RCC 7860 (cell line): Measurements from ENCODE around the gene CDKL5.
"Not testable (repeated sequence)": the region's sequence is repeated elsewhere in the genome, so short reads cannot be mapped to it uniquely, and the experiment has no call there.

ENCODE experiments used
- DNase-seq: peaks from one replicate; pipeline ENCODE4 v3.0.0-alpha.2; 2015; ENCODE audit warnings: low spot score
- FAIRE-seq: peaks from 2 replicates; lab custom pipeline; 2012; peaks lifted over from hg19 to GRCh38; lab: Jason Lieb, UNC

The CDKL5 gene

GRCh38 chrX:18425199-18426003 is at the start of gene CDKL5:
TSS of gene CDKL5 (plus strand) at chrX:18425608. CDS start at chrX:18507097, 81,489 bp downstream.
- FAIRE-seq (peak; percentile 92), DNase-seq (peak; percentile 91)

GRCh38 chrX:18377796-18378195 is 47.6 kb upstream of the CDKL5 start:
- DNase-seq (no peak), FAIRE-seq (no peak)

GRCh38 chrX:18389966-18390365 is 35.4 kb upstream of the CDKL5 start:
- DNase-seq: no peak
- no peak for FAIRE-seq

- FAIRE-seq: peak; percentile 91
- peak; percentile 34 for DNase-seq
Measured at GRCh38 chrX:18390941-18391538, 34.4 kb upstream of the CDKL5 start.

GRCh38 chrX:18394477-18394876 is 30.9 kb upstream of the CDKL5 start:
- peak; percentile 38 for DNase-seq
- no peak for FAIRE-seq

GRCh38 chrX:18401848-18402213 is 23.6 kb upstream of the CDKL5 start:
- FAIRE-seq: no peak
- no peak for DNase-seq

- FAIRE-seq: peak; percentile 72
Measured at GRCh38 chrX:18406531-18407266, 18.7 kb upstream of the CDKL5 start.

GRCh38 chrX:18410038-18410437 is 15.4 kb upstream of the CDKL5 start:
- no peak for FAIRE-seq

More at GRCh38 chrX:18406531-18407266, 18.7 kb upstream of the CDKL5 start:
- peak; percentile 29 for DNase-seq

GRCh38 chrX:18415386-18415785 is 10.0 kb upstream of the CDKL5 start:
- FAIRE-seq (peak; percentile 72), DNase-seq (no peak)

More at GRCh38 chrX:18410038-18410437, 15.4 kb upstream of the CDKL5 start:
- no peak for DNase-seq

GRCh38 chrX:18422325-18422724 is 3.1 kb upstream of the CDKL5 start:
- peak; percentile 95 for FAIRE-seq
- DNase-seq: peak; percentile 84

- FAIRE-seq: no peak
- no peak for DNase-seq
Measured at GRCh38 chrX:18422886-18423285, 2.5 kb upstream of the CDKL5 start.

- peak; percentile 56 for DNase-seq
Measured at GRCh38 chrX:18424482-18425198, 768 bp upstream of the CDKL5 start.

GRCh38 chrX:18426004-18426320 is 554 bp downstream of the CDKL5 start:
- FAIRE-seq: no peak
- no peak for DNase-seq

More at GRCh38 chrX:18424482-18425198, 768 bp upstream of the CDKL5 start:
- peak; percentile 82 for FAIRE-seq

GRCh38 chrX:18428006-18428405 is 2.6 kb downstream of the CDKL5 start:
- no peak for FAIRE-seq
- DNase-seq: no peak

- DNase-seq, FAIRE-seq: not testable (repeated sequence)
Measured at GRCh38 chrX:18433288-18433687, 7.9 kb downstream of the CDKL5 start.

GRCh38 chrX:18434896-18435295 is 9.5 kb downstream of the CDKL5 start:
- DNase-seq (no peak), FAIRE-seq (no peak)

- FAIRE-seq: no peak
- no peak for DNase-seq
Measured at GRCh38 chrX:18436017-18436416, 10.6 kb downstream of the CDKL5 start.

GRCh38 chrX:18440835-18441234 is 15.4 kb downstream of the CDKL5 start:
- no peak for FAIRE-seq
- no peak for DNase-seq

- FAIRE-seq (no peak), DNase-seq (no peak)
Measured at GRCh38 chrX:18441780-18442367, 16.5 kb downstream of the CDKL5 start.

GRCh38 chrX:18448416-18448815 is 23.0 kb downstream of the CDKL5 start:
- DNase-seq (no peak), FAIRE-seq (peak; percentile 76)

- peak; percentile 95 for FAIRE-seq
- peak; percentile 82 for DNase-seq
Measured at GRCh38 chrX:18449236-18449635, 23.8 kb downstream of the CDKL5 start.
